Measurements from ENCODE around the gene NXPH4. TPM values are rescaled to one million over a fixed set of nuclear protein-coding genes. Genes with fewer than 3 reads are reported as not detected.

The NXPH4 gene
- total and polyA plus RNA-seq, 4 donors: 0.15 to 0.94 (median 0.48) TPM

- Histone ChIP-seq H3K4me1 (ENCODE audit: control insufficient read depth in 5 of 5, insufficient read depth in 5 of 5, low read length in 5 of 5) (peaks cover 0 to 38% (median 8%) of the 10 kb centered on the region in 5 donors), H3K36me3 (ENCODE audit: control insufficient read depth in 4 of 4, insufficient read depth in 4 of 4, low read length in 4 of 4) (no peaks in the 10 kb centered on the region), H3K9ac (ENCODE audit: insufficient read depth in 1 of 2, low read length in 2 of 2) (no peak overlapping the region), H3K9me3 (ENCODE audit: control insufficient read depth in 4 of 4, insufficient read depth in 3 of 4, low read length in 3 of 4) (peaks cover 0 to 6% (median 0%) of the 10 kb centered on the region in 4 donors), H3K27ac (ENCODE audit: low read depth in 1 of 2, low read length in 1 of 2) (no peak overlapping the region), H3K4me3 (no peak overlapping the region), H3K27me3 (ENCODE audit: control insufficient read depth in 3 of 3, insufficient read depth in 3 of 3, low read length in 2 of 3) (peaks cover 9 to 91% (median 72%) of the 10 kb centered on the region in 3 donors)
- no peak for ATAC-seq (ENCODE audit: insufficient read depth, low FRiP score)
- 26 to 30% methylated on average over 13 of the region's 13 CpGs for WGBS, 2 donors
- DNase-seq: no peak
- TF ChIP-seq CTCF (IDR thresholded peaks at IDR 0.05; ENCODE audit: control extremely low read depth, extremely low read depth): no peak
Observed at GRCh38 chr12:57222286-57223190, 5.9 kb downstream of the NXPH4 start.

DNA sequence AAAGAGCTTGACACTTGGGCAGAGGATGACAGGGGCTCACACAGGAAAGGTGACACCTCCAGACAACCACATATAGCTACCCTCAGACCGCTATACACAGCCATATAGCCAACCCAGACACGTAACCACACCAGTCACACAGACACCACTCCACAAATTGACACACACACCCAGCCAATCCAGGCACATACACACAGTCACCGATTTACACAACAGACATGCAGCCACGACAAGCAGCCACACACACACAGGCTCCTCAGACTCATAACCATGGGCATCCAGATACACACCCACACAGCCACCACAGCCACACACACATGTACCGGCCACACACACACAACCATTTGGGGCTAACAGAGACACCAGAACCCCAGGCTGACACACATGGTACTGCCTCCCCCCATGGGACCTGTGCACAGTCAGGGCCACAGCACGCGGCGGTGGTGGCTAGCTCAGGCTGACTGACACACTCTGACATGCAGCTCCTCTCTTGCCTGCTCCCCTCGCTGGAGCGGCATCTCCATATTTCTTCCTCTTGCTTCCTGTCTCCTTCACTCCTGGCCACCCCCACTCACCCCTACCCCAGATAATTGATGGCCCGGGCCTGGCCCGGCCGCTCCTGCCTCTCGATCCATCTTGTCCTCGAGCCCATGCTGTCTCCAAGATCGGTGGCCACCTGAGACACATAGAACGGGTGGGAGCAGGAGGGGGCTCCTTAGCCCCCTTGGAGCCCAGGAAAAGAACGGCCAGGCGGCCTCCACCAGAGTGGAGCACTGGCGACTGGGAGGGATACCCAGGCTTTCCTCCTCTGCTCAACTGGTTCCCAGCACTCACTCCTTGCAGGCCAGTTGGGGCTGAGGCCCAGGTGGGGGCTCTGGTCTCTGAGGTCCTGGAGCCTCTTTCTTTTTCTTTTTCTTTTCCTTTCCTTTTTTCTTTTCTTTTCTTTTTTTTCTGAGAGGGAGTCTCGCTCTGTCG is 6.9 kb downstream of the NXPH4 start:
- Histone ChIP-seq H3K9me3 (ENCODE audit: control insufficient read depth in 4 of 4, insufficient read depth in 3 of 4, low read length in 3 of 4) (peaks cover 0 to 6% (median 0%) of the 10 kb centered on the region in 4 donors), H3K4me1 (ENCODE audit: control insufficient read depth in 5 of 5, insufficient read depth in 5 of 5, low read length in 5 of 5) (peaks cover 0 to 28% (median 6%) of the 10 kb centered on the region in 5 donors), H3K27me3 (ENCODE audit: control insufficient read depth in 3 of 3, insufficient read depth in 3 of 3, low read length in 2 of 3) (peaks cover 9 to 87% (median 72%) of the 10 kb centered on the region in 3 donors), H3K4me3 (no peak overlapping the region), H3K36me3 (ENCODE audit: control insufficient read depth in 4 of 4, insufficient read depth in 4 of 4, low read length in 4 of 4) (no peaks in the 10 kb centered on the region), H3K9ac (ENCODE audit: insufficient read depth in 1 of 2, low read length in 2 of 2) (no peak overlapping the region), H3K27ac (ENCODE audit: low read depth in 1 of 2, low read length in 1 of 2) (no peak overlapping the region)
- 38 to 49% methylated on average over 22 of the region's 22 CpGs for WGBS, 2 donors
- ATAC-seq (ENCODE audit: insufficient read depth, low FRiP score) (no peak), DNase-seq (no peak)
- TF ChIP-seq CTCF (IDR thresholded peaks at IDR 0.05; ENCODE audit: control extremely low read depth, extremely low read depth): no peak

- no peak overlapping the region for H3K27ac ChIP-seq (ENCODE audit: low read depth in 1 of 2, low read length in 1 of 2)
- H3K9ac ChIP-seq (ENCODE audit: insufficient read depth in 1 of 2, low read length in 2 of 2): no peak overlapping the region
- H3K27me3 ChIP-seq (ENCODE audit: control insufficient read depth in 3 of 3, insufficient read depth in 3 of 3, low read length in 2 of 3): peaks cover 9 to 79% (median 68%) of the 10 kb centered on the region in 3 donors
- DNase-seq: no peak
- H3K4me1 ChIP-seq (ENCODE audit: control insufficient read depth in 5 of 5, insufficient read depth in 5 of 5, low read length in 5 of 5): peaks cover 0 to 19% (median 5%) of the 10 kb centered on the region in 5 donors
- TF ChIP-seq CTCF (IDR thresholded peaks at IDR 0.05; ENCODE audit: control extremely low read depth, extremely low read depth): no peak
- H3K9me3 ChIP-seq (ENCODE audit: control insufficient read depth in 4 of 4, insufficient read depth in 3 of 4, low read length in 3 of 4): peaks cover 0 to 6% (median 0%) of the 10 kb centered on the region in 4 donors
- no peak for ATAC-seq (ENCODE audit: insufficient read depth, low FRiP score)
- no peaks in the 10 kb centered on the region for H3K36me3 ChIP-seq (ENCODE audit: control insufficient read depth in 4 of 4, insufficient read depth in 4 of 4, low read length in 4 of 4)
- WGBS, 2 donors: 35 to 38% methylated on average over 30 of the region's 30 CpGs
- peak overlapping the region; percentile 14 for H3K4me3 ChIP-seq
Observed at GRCh38 chr12:57224278-57224972, 7.8 kb downstream of the NXPH4 start.
